Sciatic nerve (tissue), 2 donors: ENCODE results near the gene GSC. TPM values are rescaled to one million over a fixed set of nuclear protein-coding genes. Genes with fewer than 3 reads are reported as not detected.
"Not testable (repeated sequence)": the region's sequence is repeated elsewhere in the genome, so short reads cannot be mapped to it uniquely, and the experiment has no call there.

Experiments used
- ATAC-seq: fragments of 200-7000 bp; cut with Tn5 transposase; one replicate; pipeline ENCODE4 v1.9.1; 2020; ENCODE audit warnings: mild to moderate bottlenecking, moderate library complexity
- DNase-seq: peaks from one replicate; pipeline ENCODE4 v3.0.0-alpha.2; 2020; ENCODE audit warnings: low spot score
- intact Hi-C: fragments of 100-400 bp; cut with DNase I; formaldehyde crosslinking; loops from one replicate; pipeline ENCODE4 v1.14.2; 2022
- total RNA-seq: library from RNA; stranded (reverse); fragmentation: NEBNext Ultra II Directional; extraction: Animal tissue kit (Norgen Biotek cat#: 25700); gene quantifications from one replicate; pipeline ENCODE4 v1.2.1, GENCODE V29; 2021
- donor health status: DM: no; HTN: no; CAD: no.
- donor health status: DM: no; HTN: no; CAD: no.

GSC gene
- total RNA-seq, 1 donor from 2014 or later, result 4.5 TPM

GRCh38 chr14:94751321-94751720 lies 18.6 kb downstream of the GSC start:
- ATAC-seq (no peak), DNase-seq (peak; percentile 42)
- intact Hi-C loops, result no loop called here

GRCh38 chr14:94750371-94750770 lies 19.5 kb downstream of the GSC start:
- ATAC-seq (no peak), DNase-seq (no peak)
- intact Hi-C loops, result no loop called here

GRCh38 chr14:94748667-94749347 lies 21.1 kb downstream of the GSC start:
- no peak for DNase-seq
- ATAC-seq, result no peak
- intact Hi-C loops, result no loop called here

DNA sequence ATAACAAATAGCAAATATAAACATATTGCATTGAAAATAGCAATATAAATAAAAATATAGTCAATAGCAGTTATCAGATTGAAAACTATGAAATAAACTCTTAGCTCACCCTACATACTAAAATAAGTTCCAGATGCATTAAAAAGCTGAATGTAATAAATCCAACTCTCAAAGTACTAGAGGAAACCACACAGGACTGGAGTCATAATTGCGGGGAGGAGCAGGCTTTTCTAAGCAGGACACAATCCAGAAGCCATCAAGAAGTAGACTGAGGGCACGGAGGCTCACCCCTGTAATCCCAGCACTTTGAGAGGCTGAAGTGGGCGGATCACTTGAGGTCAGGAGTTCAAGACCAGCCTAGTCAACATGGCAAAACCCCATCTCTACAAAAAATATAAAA lies 22.2 kb downstream of the GSC start:
- no peak for ATAC-seq
- intact Hi-C loops, result no loop called here

DNA sequence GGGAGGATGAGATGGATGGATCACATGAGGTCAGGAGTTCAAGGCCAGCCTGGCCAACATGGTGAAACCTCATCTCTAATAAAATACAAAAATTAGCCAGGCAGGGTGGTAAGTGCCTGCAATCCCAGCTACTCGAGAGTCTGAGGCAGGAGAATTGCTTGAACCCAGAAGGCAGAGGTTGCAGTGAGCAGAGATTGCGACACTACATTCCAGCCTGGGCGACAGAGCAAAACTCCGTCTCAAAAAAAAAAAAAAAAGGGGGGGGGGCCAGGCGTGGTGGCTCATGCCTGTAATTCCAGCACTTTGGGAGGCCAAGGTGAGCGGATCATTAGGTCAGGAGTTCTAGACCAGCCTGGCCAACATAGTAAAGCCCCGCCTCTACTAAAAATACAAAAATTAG lies 22.8 kb downstream of the GSC start:
- ATAC-seq, DNase-seq, intact Hi-C loops: not testable (repeated sequence)

More for the DNA sequence above, 22.2 kb downstream of the GSC start:
- DNase-seq, result no peak

DNA sequence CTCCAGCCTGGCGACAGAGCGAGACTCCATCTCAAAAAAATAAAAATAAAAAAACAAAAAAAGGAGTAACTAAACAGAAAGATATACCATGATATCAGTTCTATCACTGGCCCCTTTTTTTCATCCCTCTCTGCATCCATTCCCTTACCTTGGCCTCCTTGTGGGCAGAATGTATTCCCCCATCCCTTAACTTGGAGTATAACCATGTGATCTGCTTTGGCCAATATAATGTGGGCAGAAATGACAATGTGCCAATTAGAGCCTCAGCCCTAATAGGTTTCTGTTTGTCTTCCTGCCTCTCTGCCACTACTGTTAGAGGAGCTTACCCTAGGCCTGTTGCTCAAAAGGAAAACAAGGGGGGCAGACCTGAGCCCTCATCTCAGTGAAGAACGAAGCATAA lies 23.8 kb downstream of the GSC start:
- ATAC-seq (no peak), DNase-seq (no peak)
- intact Hi-C loops, result no loop called here

GRCh38 chr14:94738751-94739150 lies 31.2 kb downstream of the GSC start:
- no peak for ATAC-seq

GRCh38 chr14:94738097-94738496 lies 31.8 kb downstream of the GSC start:
- no peak for ATAC-seq

More at GRCh38 chr14:94738751-94739150, 31.2 kb downstream of the GSC start:
- intact Hi-C loops, result no loop called here
- no peak for DNase-seq

GRCh38 chr14:94728950-94729349 lies 41.0 kb downstream of the GSC start:
- DNase-seq (no peak), ATAC-seq (no peak)
- intact Hi-C loops, result no loop called here

More at GRCh38 chr14:94738097-94738496, 31.8 kb downstream of the GSC start:
- intact Hi-C loops, result no loop called here
- DNase-seq, result no peak

GRCh38 chr14:94728440-94728839 lies 41.5 kb downstream of the GSC start:
- ATAC-seq, DNase-seq, intact Hi-C loops: not testable (repeated sequence)

DNA sequence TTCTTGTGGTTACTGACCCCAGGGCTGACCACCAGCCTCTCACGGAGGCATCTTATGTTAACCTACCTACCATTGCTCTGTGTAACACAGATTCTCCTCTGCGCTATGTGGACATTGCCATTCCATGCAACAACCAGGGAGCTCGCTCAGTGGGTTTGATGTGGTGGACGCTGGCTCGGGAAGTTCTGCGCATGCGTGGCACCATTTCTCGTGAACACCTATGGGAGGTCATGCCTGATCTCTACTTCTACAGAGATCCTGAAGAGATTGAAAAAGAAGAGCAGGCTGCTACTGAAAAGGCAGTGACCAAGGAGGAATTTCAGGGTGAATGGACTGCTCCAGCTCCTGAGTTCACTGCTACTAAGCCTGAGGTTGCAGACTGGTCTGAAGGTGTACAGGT lies 43.3 kb downstream of the GSC start:
- ATAC-seq, intact Hi-C loops, DNase-seq: not testable (repeated sequence)

- DNase-seq, result no peak
- intact Hi-C loops, result no loop called here
- no peak for ATAC-seq
Measured at GRCh38 chr14:94724993-94725392, 44.9 kb downstream of the GSC start.

DNA sequence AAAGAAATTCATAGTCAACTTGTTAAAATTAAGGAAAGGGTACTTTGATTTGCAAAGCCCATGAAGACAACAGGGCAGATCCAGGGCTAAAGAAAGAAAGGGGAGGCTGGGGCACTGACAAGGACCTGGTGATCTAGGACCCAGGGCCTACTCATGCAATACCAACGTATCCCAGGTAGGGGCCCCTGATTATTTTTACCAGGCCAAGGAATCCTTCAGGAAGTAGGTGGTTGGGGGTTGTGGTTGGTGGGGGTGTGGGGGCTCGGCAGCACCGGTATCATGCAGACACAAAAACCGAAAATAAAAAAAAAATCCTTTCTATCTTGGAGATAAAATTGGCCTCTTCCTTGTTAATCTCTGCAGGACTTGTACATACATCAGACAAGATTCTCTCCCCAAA lies 47.5 kb downstream of the GSC start:
- DNase-seq (no peak), ATAC-seq (no peak)
- intact Hi-C loops, result no loop called here

Other genes with a start within 250 kb of the GSC start
- not detected for gene SERPINA4, start 208.7 kb downstream of the GSC start, total RNA-seq
- gene SERPINA5, start 188.7 kb downstream of the GSC start, total RNA-seq, result 8.8 TPM
- 77.1 TPM for gene SERPINA3, start 157.7 kb downstream of the GSC start, total RNA-seq